Stomach (tissue), 9 donors: Measurements from ENCODE around the gene TOB2. TPM values are rescaled to one million over a fixed set of nuclear protein-coding genes. Genes with fewer than 3 reads are reported as not detected.

ENCODE experiments used
- DNase-seq, 2 donors: peaks; one replicate each; pipeline versions ENCODE4 v3.0.0 to v3.0.0-alpha.2; 2013 to 2019
- H3K27ac ChIP-seq, 5 donors: fragments of 200-600 bp in 4 of 5; sonication (generic) in 4 of 5; one replicate each; pipeline ENCODE4 v1.5.1; 2013 to 2019; ENCODE audit warnings: mild to moderate bottlenecking in 1 of 5, moderate library complexity in 1 of 5
- H3K27me3 ChIP-seq, 3 donors: fragments of 200-600 bp; sonication (generic); one replicate each; pipeline ENCODE4 v1.5.1; 2017 to 2019; ENCODE audit warnings: mixed run types in 1 of 3
- H3K36me3 ChIP-seq, 4 donors: fragments of 200-600 bp; sonication (generic); 1 replicate in 3 of 4; 2 replicates in 1 of 4; pipeline ENCODE4 v1.5.1; 2016 to 2019
- H3K4me1 ChIP-seq, 4 donors: fragments of 200-600 bp; sonication (generic); one replicate each; pipeline ENCODE4 v1.5.1; 2016 to 2019
- H3K4me3 ChIP-seq, 4 donors: fragments of 200-600 bp; sonication (generic) in 3 of 4; one replicate each; pipeline ENCODE4 v1.5.1; 2016 to 2019; ENCODE audit warnings: mild to moderate bottlenecking in 1 of 4
- H3K9me3 ChIP-seq, 4 donors: fragments of 200-600 bp; sonication (generic); one replicate each; pipeline ENCODE4 v1.5.1; 2016 to 2019
- CTCF ChIP-seq, 7 experiments: fragments of 450-650 bp in 4 of 7; fragments of 200-600 bp in 3 of 7; sonication (generic) in 3 of 7; IDR thresholded peaks; one replicate each; pipeline ENCODE4 v1.5.1; 2016 to 2019; ENCODE audit warnings: antibody characterized with exemption in 7 of 7, control low read depth in 2 of 7, mild to moderate bottlenecking in 1 of 7
- EP300 ChIP-seq: sonication (generic); formaldehyde crosslinking; IDR thresholded peaks from one replicate; pipeline ENCODE4 v1.6.1; 2017; ENCODE audit warnings: antibody characterized with exemption
- POLR2A ChIP-seq, 4 donors: fragments of 450-650 bp; IDR thresholded peaks; one replicate each; pipeline ENCODE4 v1.6.1; 2016; ENCODE audit warnings: antibody characterized with exemption in 4 of 4, control low read depth in 2 of 4, mild to moderate bottlenecking in 1 of 4, moderate library complexity in 1 of 4
- POLR2AphosphoS5 ChIP-seq, 3 donors: sonication (generic); formaldehyde crosslinking; IDR thresholded peaks; one replicate each; pipeline ENCODE4 v1.6.1; 2016; ENCODE audit warnings: antibody characterized with exemption in 3 of 3
- WGBS, 5 donors: extraction: QIAGEN DNeasy Blood & Tissue Kit in 3 of 5; methylation state at CpG; one replicate each; pipeline versions ENCODE4 v1.1.5 to v1.1.7; 2013 to 2018; 5-methylcytosine and 5-hydroxymethylcytosine counted together
- intact Hi-C: fragments of 100-400 bp; cut with DNase I; formaldehyde crosslinking; loops from one replicate; pipeline ENCODE4 v1.15.1; 2023; ENCODE audit warnings: low total_unique reads
- polyA plus RNA-seq, 3 donors: library from polyadenylated mRNA; stranded (reverse); fragments of 200-250 nt; gene quantifications; one replicate each; pipeline ENCODE4 v1.2.3, GENCODE V29; 2013
- total RNA-seq, 5 donors: library from RNA; depleted of rRNA; stranded (reverse); fragments of >200 nt; gene quantifications; one replicate each; pipeline versions ENCODE4 v1.1.0 to v1.2.3, GENCODE V29; 2014 to 2016
- donor health status: healthy with polysubstance abuse.
- donor health status: Bipolar disorder and iron deficiency.
- donor health status: healthy.

TOB2 gene
- total and polyA plus RNA-seq, 8 donors = 11.0 to 42.4 (median 24.5) TPM

GRCh38 chr22:41488076-41488475 lies 41.5 kb upstream of the TOB2 start:
- no peak for DNase-seq
- Histone ChIP-seq H3K27ac (peak overlapping the region in 4 of 5 donors; percentile 56 to 79 (median 65)), H3K27me3 (no peaks in the 10 kb centered on the region), H3K36me3 (peaks cover 0 to 4% (median 0%) of the 10 kb centered on the region in 4 donors), H3K9me3 (no peaks in the 10 kb centered on the region), H3K4me3 (no peak overlapping the region), H3K4me1 (peaks cover 58 to 99% (median 78%) of the 10 kb centered on the region in 4 donors)
- intact Hi-C loops = no loop called here
- WGBS, 5 donors = 73 to 79% (median 75%) methylated on average over 4 of the region's 4 CpGs
- TF ChIP-seq EP300 (no peak), CTCF (IDR thresholded peaks at IDR 0.05) (no peak), POLR2AphosphoS5 (IDR thresholded peaks at IDR 0.05) (no peak), POLR2A (IDR thresholded peaks at IDR 0.05) (no peak)

GRCh38 chr22:41487037-41487935 lies 40.7 kb upstream of the TOB2 start:
- peak overlapping the region in 4 of 5 donors; percentile 56 to 79 (median 65) for H3K27ac ChIP-seq
- intact Hi-C loops = no loop called here
- H3K27me3 ChIP-seq = no peaks in the 10 kb centered on the region
- no peak overlapping the region for H3K4me3 ChIP-seq
- no peaks in the 10 kb centered on the region for H3K9me3 ChIP-seq
- DNase-seq = peak in 1 of 2 donors; percentile 41
- WGBS, 5 donors = 51 to 66% (median 59%) methylated on average over 8 of the region's 8 CpGs
- peaks cover 0 to 4% (median 0%) of the 10 kb centered on the region in 4 donors for H3K36me3 ChIP-seq
- TF ChIP-seq CTCF (IDR thresholded peaks at IDR 0.05) = no peak
- TF ChIP-seq POLR2A (IDR thresholded peaks at IDR 0.05) = no peak
- no peak for TF ChIP-seq EP300
- peak in 2 of 3 donors; percentile 63 to 90 for TF ChIP-seq POLR2AphosphoS5 (IDR thresholded peaks at IDR 0.05)
- peaks cover 64 to 100% (median 82%) of the 10 kb centered on the region in 4 donors for H3K4me1 ChIP-seq

- intact Hi-C loops = no loop called here
- peaks cover 70 to 100% (median 86%) of the 10 kb centered on the region in 4 donors for H3K4me1 ChIP-seq
- H3K27me3 ChIP-seq = no peaks in the 10 kb centered on the region
- H3K36me3 ChIP-seq = peaks cover 0 to 5% (median 1%) of the 10 kb centered on the region in 4 donors
- peak in 1 of 2 donors; percentile 41 for DNase-seq
- H3K27ac ChIP-seq = peak overlapping the region; percentile 5 to 81 (median 59)
- H3K4me3 ChIP-seq = no peak overlapping the region
- TF ChIP-seq EP300 (no peak), CTCF (IDR thresholded peaks at IDR 0.05) (no peak), POLR2AphosphoS5 (IDR thresholded peaks at IDR 0.05) (no peak), POLR2A (IDR thresholded peaks at IDR 0.05) (no peak)
- WGBS, 5 donors = 51 to 65% (median 60%) methylated on average over 7 of the region's 7 CpGs
- no peaks in the 10 kb centered on the region for H3K9me3 ChIP-seq
Observed at GRCh38 chr22:41485033-41485432, 38.4 kb upstream of the TOB2 start.

GRCh38 chr22:41482319-41482935 lies 35.8 kb upstream of the TOB2 start:
- H3K4me3 ChIP-seq = no peak overlapping the region
- TF ChIP-seq EP300 = no peak
- no peak for TF ChIP-seq POLR2AphosphoS5 (IDR thresholded peaks at IDR 0.05)
- no peak for TF ChIP-seq POLR2A (IDR thresholded peaks at IDR 0.05)
- no peak for TF ChIP-seq CTCF (IDR thresholded peaks at IDR 0.05)
- no peak for DNase-seq
- intact Hi-C loops = no loop called here
- WGBS, 5 donors = 43 to 67% (median 59%) methylated on average over 1 to 2 of the region's 2 CpGs
- H3K36me3 ChIP-seq = peaks cover 0 to 14% (median 9%) of the 10 kb centered on the region in 4 donors
- H3K27me3 ChIP-seq = no peaks in the 10 kb centered on the region
- H3K9me3 ChIP-seq = no peaks in the 10 kb centered on the region
- peak overlapping the region in 4 of 5 donors; percentile 59 to 85 (median 72) for H3K27ac ChIP-seq
- H3K4me1 ChIP-seq = peaks cover 62 to 99% (median 82%) of the 10 kb centered on the region in 4 donors
